ENCODE measurements around the gene DSE. TPM values are rescaled to one million over a fixed set of nuclear protein-coding genes. Genes with fewer than 3 reads are reported as not detected.
A peak's percentile ranks its signal among the peaks of the same experiment; 100 is the strongest.

Gene DSE
- total RNA-seq, 1 experiment from 2014 or later = 38.5 TPM

DNA sequence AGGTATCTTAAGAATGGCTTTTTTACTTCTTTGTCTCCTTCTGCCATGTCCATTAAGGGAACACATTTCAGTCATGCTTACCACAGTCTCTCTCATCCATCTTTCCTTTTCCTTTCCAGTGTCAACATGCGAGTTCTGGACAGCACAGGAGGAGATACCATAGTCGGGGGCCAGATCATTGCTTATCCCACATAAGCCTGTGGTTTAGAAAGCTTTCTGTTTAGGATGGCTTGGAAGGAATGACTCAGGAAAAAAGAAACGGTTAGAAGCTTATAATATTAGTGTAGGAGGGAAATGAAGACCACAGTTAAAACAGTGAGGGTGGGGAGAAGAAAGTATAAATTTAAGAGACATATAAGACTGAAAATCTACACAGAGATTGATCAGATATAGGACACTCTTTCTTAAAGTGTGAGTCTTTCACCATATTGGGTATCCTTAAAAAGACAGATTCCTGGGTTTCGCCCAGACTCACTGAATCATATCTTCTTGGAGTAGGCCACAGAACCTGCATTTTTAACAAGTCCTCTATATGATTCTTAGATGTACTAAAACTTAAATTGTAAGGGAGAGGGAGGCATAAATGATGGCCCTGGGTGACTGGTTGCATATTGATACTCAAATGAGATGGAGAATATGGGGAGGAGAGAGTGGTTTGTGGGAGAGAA lies 36.1 kb downstream of the DSE start:
- H3K36me3 ChIP-seq (ENCODE audit: control insufficient read depth in 1 of 2, insufficient read depth in 2 of 2, low read length in 2 of 2) = no peaks in the 10 kb centered on the region
- H3K27ac ChIP-seq (ENCODE audit: low read depth, low read length) = no peak overlapping the region
- no TSS peak for BruUV-seq (replicated peaks)
- H2AFZ ChIP-seq (ENCODE audit: low read depth, low read length, poor library complexity, severe bottlenecking) = no peak overlapping the region
- ATAC-seq = no peak
- ChIA-PET RAD21 (ENCODE audit: low non-redundant PET in 1 of 2, low total read pairs in 2 of 2, uncharacterized antibody in 2 of 2, unreplicated experiment in 2 of 2) (no interaction called here), CTCF (no interaction called here), POLR2A (no interaction called here)
- no peaks in the 10 kb centered on the region for H4K20me1 ChIP-seq (ENCODE audit: insufficient read depth)
- H3K9me2 ChIP-seq (ENCODE audit: insufficient read depth) = no peaks in the 10 kb centered on the region
- H3K27me3 ChIP-seq (ENCODE audit: insufficient read depth, low read length) = no peaks in the 10 kb centered on the region
- H3K4me2 ChIP-seq (ENCODE audit: low read length) = peak overlapping the region; percentile 46
- DNase-seq (ENCODE audit: low read depth, low spot score) = no peak
- H3K9ac ChIP-seq (ENCODE audit: low read length) = no peak overlapping the region
- H3K4me3 ChIP-seq (replicated peaks in 1 of 2; ENCODE audit: low read depth in 1 of 2, low read length in 2 of 2) = no peak overlapping the region
- intact Hi-C loops (cut with micrococcal nuclease) = no loop called here
- peaks cover 20% of the 10 kb centered on the region; the same call in 1 of the 2 replicates for H3K79me2 ChIP-seq (ENCODE audit: insufficient read depth, low read length)
- H3K9me3 ChIP-seq (ENCODE audit: control insufficient read depth in 1 of 2, insufficient read depth in 1 of 2, low read depth in 1 of 2, low read length in 2 of 2) = no peaks in the 10 kb centered on the region
- H3K4me1 ChIP-seq (ENCODE audit: control insufficient read depth in 1 of 2, insufficient read depth in 2 of 2, low read length in 2 of 2) = peaks cover 11 to 24% of the 10 kb centered on the region in 2 experiments
- no peak for TF ChIP-seq EGR1 (IDR thresholded peaks at IDR 0.05; ENCODE audit: low read depth)
- no peak for TF ChIP-seq EZH2 (IDR thresholded peaks at IDR 0.05)
- TF ChIP-seq, protein P1, sequence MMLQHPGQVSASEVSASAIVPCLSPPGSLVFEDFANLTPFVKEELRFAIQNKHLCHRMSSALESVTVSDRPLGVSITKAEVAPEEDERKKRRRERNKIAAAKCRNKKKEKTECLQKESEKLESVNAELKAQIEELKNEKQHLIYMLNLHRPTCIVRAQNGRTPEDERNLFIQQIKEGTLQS (IDR thresholded peaks at IDR 0.05) = no peak
- TF ChIP-seq, protein P2, sequence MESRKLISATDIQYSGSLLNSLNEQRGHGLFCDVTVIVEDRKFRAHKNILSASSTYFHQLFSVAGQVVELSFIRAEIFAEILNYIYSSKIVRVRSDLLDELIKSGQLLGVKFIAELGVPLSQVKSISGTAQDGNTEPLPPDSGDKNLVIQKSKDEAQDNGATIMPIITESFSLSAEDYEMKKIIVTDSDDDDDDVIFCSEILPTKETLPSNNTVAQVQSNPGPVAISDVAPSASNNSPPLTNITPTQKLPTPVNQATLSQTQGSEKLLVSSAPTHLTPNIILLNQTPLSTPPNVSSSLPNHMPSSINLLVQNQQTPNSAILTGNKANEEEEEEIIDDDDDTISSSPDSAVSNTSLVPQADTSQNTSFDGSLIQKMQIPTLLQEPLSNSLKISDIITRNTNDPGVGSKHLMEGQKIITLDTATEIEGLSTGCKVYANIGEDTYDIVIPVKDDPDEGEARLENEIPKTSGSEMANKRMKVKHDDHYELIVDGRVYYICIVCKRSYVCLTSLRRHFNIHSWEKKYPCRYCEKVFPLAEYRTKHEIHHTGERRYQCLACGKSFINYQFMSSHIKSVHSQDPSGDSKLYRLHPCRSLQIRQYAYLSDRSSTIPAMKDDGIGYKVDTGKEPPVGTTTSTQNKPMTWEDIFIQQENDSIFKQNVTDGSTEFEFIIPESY (IDR thresholded peaks at IDR 0.05; ENCODE audit: extremely low read depth, insufficient replicate concordance, low read length) = no peak

DNA sequence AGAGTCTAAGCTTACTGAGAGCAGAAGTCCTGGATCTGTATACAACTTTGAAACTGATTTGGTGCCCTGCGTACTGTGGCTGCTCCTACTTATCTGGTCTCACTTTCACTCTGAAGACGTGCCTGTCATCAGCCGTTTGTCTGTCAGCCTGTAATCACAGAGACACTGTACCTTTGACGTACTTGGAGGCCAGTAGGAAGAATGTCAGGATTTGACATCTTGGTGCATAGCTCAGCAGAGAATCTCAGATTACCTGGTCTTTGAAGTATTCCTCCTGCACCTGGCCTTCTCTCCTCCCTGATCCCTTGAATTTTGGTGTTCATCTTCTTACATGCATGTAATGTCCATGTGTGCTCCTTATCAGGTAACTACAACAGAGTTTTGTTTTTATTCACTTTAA lies 37.7 kb downstream of the DSE start:
- ChIA-PET CTCF (no interaction called here), POLR2A (no interaction called here), RAD21 (ENCODE audit: low non-redundant PET in 1 of 2, low total read pairs in 2 of 2, uncharacterized antibody in 2 of 2, unreplicated experiment in 2 of 2) (no interaction called here)
- Histone ChIP-seq H3K4me3 (replicated peaks in 1 of 2; ENCODE audit: low read depth in 1 of 2, low read length in 2 of 2) (no peak overlapping the region), H3K79me2 (ENCODE audit: insufficient read depth, low read length) (peaks cover 17% of the 10 kb centered on the region; the same call in 1 of the 2 replicates), H3K27me3 (ENCODE audit: insufficient read depth, low read length) (no peaks in the 10 kb centered on the region), H3K27ac (ENCODE audit: low read depth, low read length) (no peak overlapping the region), H2AFZ (ENCODE audit: low read depth, low read length, poor library complexity, severe bottlenecking) (no peak overlapping the region), H3K4me1 (ENCODE audit: control insufficient read depth in 1 of 2, insufficient read depth in 2 of 2, low read length in 2 of 2) (peaks cover 11 to 27% of the 10 kb centered on the region in 2 experiments), H3K4me2 (ENCODE audit: low read length) (no peak overlapping the region), H3K9me2 (ENCODE audit: insufficient read depth) (no peaks in the 10 kb centered on the region), H3K9me3 (ENCODE audit: control insufficient read depth in 1 of 2, insufficient read depth in 1 of 2, low read depth in 1 of 2, low read length in 2 of 2) (no peaks in the 10 kb centered on the region), H3K36me3 (ENCODE audit: control insufficient read depth in 1 of 2, insufficient read depth in 2 of 2, low read length in 2 of 2) (no peaks in the 10 kb centered on the region), H4K20me1 (ENCODE audit: insufficient read depth) (no peaks in the 10 kb centered on the region), H3K9ac (ENCODE audit: low read length) (no peak overlapping the region)
- no TSS peak for BruUV-seq (replicated peaks)
- no peak for DNase-seq (ENCODE audit: low read depth, low spot score)
- intact Hi-C loops (cut with micrococcal nuclease) = no loop called here
- ATAC-seq = no peak
- TF ChIP-seq POLR2AphosphoS5 (IDR thresholded peaks at IDR 0.05; ENCODE audit: low read depth, low read length) (no peak), SIN3A (IDR thresholded peaks at IDR 0.05; ENCODE audit: low read depth) (no peak), SP1 (IDR thresholded peaks at IDR 0.05; ENCODE audit: low read depth) (no peak)
